NCI-H2029 treated with DMSO at 0.1 percent for 48 hours (cell line): ENCODE data around the gene PRR23C.

Experiments
- DNase-seq: peaks from one replicate; lab custom pipeline; 2025; lab: John Stamatoyannopoulos, UW

PRR23C gene

DNA sequence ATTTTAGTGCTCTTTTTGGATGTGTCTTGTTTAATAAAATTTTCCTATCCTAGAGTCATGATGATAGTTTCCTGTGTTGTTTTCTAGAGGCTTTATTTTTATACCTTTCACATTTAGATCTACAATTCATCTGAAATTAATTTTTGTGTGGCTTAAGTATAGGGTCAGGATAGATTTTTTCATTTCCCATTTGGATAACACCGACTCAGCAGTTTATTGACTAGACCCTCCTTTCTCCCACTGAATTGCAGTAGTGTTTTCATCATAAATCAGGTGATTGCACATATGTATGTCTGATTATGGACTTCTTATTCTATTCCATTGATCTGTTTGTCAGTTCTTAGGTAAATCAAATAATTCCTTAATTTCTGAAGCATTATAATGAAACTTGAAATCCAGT lies 49.0 kb downstream of the PRR23C start:
- no peak for DNase-seq
